GM23248 (cell line): ENCODE results near the gene ZNF555. TPM values are rescaled to one million over a fixed set of nuclear protein-coding genes. Genes with fewer than 3 reads are reported as not detected.
"Not testable (repeated sequence)": the region's sequence is repeated elsewhere in the genome, so short reads cannot be mapped to it uniquely, and the experiment has no call there.

ENCODE experiments used
- DNase-seq: peaks from one replicate; pipeline ENCODE4 v3.0.0-alpha.2; 2015
- H2AFZ ChIP-seq: fragments of 200-600 bp; sonication (generic); 2 replicates; pipeline ENCODE4 v1.6.1; 2016; ENCODE audit warnings: antibody characterized with exemption
- H3F3A ChIP-seq: fragments of 200-600 bp; sonication (generic); 2 replicates; pipeline ENCODE4 v1.6.1; 2016; ENCODE audit warnings: mild to moderate bottlenecking, antibody characterized with exemption, mixed run types; ENCODE audit not compliant: insufficient read depth
- H3K27ac ChIP-seq: fragments of 200-600 bp; sonication (generic); 2 replicates; pipeline ENCODE4 v1.5.1; 2016; ENCODE audit warnings: mild to moderate bottlenecking
- H3K27me3 ChIP-seq: fragments of 200-600 bp; sonication (generic); replicated peaks from 2 replicates; pipeline ENCODE4 v1.6.1; 2016; ENCODE audit warnings: mild to moderate bottlenecking; ENCODE audit not compliant: insufficient read depth
- H3K36me3 ChIP-seq: fragments of 200-600 bp; sonication (generic); 2 replicates; pipeline ENCODE4 v1.6.1; 2016; ENCODE audit warnings: low read depth, mild to moderate bottlenecking
- H3K4me1 ChIP-seq: fragments of 200-600 bp; sonication (generic); 2 replicates; pipeline ENCODE4 v1.6.1; 2016; ENCODE audit warnings: mild to moderate bottlenecking; ENCODE audit not compliant: insufficient read depth
- H3K4me2 ChIP-seq: fragments of 200-600 bp; sonication (generic); one replicate; pipeline ENCODE4 v1.6.1; 2016; ENCODE audit warnings: mild to moderate bottlenecking; ENCODE audit not compliant: unreplicated experiment
- H3K4me3 ChIP-seq: fragments of 200-600 bp; sonication (generic); 2 replicates; pipeline ENCODE4 v1.5.1; 2016; ENCODE audit warnings: mild to moderate bottlenecking
- H3K79me2 ChIP-seq: fragments of 200-600 bp; sonication (generic); 2 replicates; pipeline ENCODE4 v1.6.1; 2016; ENCODE audit warnings: mild to moderate bottlenecking; ENCODE audit not compliant: insufficient read depth
- H3K9ac ChIP-seq: fragments of 200-600 bp; sonication (generic); 2 replicates; pipeline ENCODE4 v1.6.1; 2016; ENCODE audit warnings: mild to moderate bottlenecking
- H3K9me2 ChIP-seq: fragments of 200-600 bp; sonication (generic); 2 replicates; pipeline ENCODE4 v1.6.1; 2016; ENCODE audit warnings: mixed run types, mild to moderate bottlenecking, moderate library complexity; ENCODE audit not compliant: insufficient read depth
- H3K9me3 ChIP-seq: fragments of 200-600 bp; sonication (generic); one replicate; pipeline ENCODE4 v1.6.1; 2017; ENCODE audit warnings: low read depth
- H4K20me1 ChIP-seq: fragments of 200-600 bp; sonication (generic); 2 replicates; pipeline ENCODE4 v1.6.0; 2016; ENCODE audit not compliant: insufficient read depth
- EZH2 ChIP-seq: fragments of 200-600 bp; sonication (generic); IDR thresholded peaks from 2 replicates; pipeline ENCODE4 v1.6.1; 2018; ENCODE audit warnings: antibody characterized with exemption, mild to moderate bottlenecking; ENCODE audit not compliant: insufficient read depth, poor library complexity, severe bottlenecking
- EZH2phosphoT487 ChIP-seq: fragments of 200-600 bp; sonication (generic); IDR thresholded peaks from 2 replicates; pipeline ENCODE4 v1.6.1; 2018; ENCODE audit warnings: antibody characterized with exemption, moderate library complexity, mild to moderate bottlenecking, low read depth; ENCODE audit not compliant: insufficient read depth
- WGBS, 2 experiments: methylation state at CpG; one replicate each; pipeline ENCODE4 v1.1.6; 2015 to 2017; ENCODE audit warnings: low lambda C conversion rate in 2 of 2, low coverage in 1 of 2; ENCODE audit errors: missing lambda C conversion rate in 2 of 2; 5-methylcytosine and 5-hydroxymethylcytosine counted together
- in situ Hi-C: fragments of 300-500 bp; cut with MboI; formaldehyde crosslinking; loops from 2 replicates; pipeline ENCODE4 v1.15.0; 2020
- polyA plus RNA-seq: library from polyadenylated mRNA; unstranded; fragments of >200 nt; fragmentation: Nextera tagmentation; extraction: Ambion mirVana; gene quantifications from 2 replicates; pipeline ENCODE4 v1.2.1, GENCODE V29; 2016
- total RNA-seq: library from RNA; depleted of rRNA; stranded (reverse); fragments of >200 nt; shearing (Covaris generic); gene quantifications from 2 replicates; pipeline ENCODE4 v1.2.3, GENCODE V29; 2014

Gene ZNF555
- total and polyA plus RNA-seq, 2 experiments from 2014 or later = 4.3 to 6.2 TPM

DNA sequence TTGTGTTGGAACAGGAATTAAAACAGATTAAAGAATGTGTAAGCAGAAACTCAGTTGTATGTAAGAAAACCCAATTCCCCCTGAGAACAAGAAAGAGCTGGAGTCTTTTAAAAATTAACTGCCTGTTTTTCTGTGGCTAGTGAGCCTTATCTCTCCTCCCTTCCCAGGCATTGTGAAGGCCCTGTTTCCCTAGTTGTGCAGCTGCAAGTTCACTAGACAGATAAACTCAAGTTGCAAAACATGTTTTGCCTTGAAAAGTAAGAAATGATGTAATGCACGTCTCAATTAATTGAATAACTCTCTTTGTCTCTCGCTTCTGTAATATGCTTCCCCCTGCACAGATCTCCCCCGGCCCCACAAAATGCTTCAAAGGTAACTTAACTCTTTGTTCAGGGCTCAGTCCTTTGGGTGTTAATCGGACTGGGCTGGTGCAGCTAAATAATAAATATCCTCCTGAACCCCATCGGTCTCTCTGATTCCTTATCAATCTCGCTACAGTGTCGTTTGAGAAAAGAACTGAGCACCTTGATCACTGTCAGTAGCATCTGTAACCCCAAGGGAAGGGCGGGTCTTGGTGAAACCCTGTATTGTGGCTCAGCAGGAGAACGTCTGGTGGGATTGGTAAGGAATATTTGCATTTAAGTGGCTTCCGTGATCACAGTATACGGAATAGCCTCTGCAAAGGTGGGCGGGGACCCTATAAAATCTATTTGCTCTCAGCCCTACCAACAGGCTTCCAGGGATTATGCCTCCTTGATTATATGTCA lies 24.2 kb downstream of the ZNF555 start:
- Histone ChIP-seq H3K36me3 (no peaks in the 10 kb centered on the region), H3K4me1 (no peaks in the 10 kb centered on the region), H3K9me2 (no peaks in the 10 kb centered on the region), H3F3A (no peaks in the 10 kb centered on the region), H3K9me3 (no peaks in the 10 kb centered on the region), H2AFZ (no peak overlapping the region), H3K27me3 (no peaks in the 10 kb centered on the region), H3K4me3 (no peak overlapping the region), H3K27ac (no peak overlapping the region), H4K20me1 (no peaks in the 10 kb centered on the region), H3K4me2 (no peak overlapping the region), H3K79me2 (no peaks in the 10 kb centered on the region), H3K9ac (no peak overlapping the region)
- TF ChIP-seq EZH2phosphoT487 = no peak
- no peak for TF ChIP-seq EZH2
- WGBS, 2 experiments = 57% methylated on average over 12 of the region's 12 CpGs
- no peak for DNase-seq
- in situ Hi-C loops = loop anchor here (25.0 kb wide), 1 partner anchor 203 kb away; no protein-coding TSS in a partner anchor

DNA sequence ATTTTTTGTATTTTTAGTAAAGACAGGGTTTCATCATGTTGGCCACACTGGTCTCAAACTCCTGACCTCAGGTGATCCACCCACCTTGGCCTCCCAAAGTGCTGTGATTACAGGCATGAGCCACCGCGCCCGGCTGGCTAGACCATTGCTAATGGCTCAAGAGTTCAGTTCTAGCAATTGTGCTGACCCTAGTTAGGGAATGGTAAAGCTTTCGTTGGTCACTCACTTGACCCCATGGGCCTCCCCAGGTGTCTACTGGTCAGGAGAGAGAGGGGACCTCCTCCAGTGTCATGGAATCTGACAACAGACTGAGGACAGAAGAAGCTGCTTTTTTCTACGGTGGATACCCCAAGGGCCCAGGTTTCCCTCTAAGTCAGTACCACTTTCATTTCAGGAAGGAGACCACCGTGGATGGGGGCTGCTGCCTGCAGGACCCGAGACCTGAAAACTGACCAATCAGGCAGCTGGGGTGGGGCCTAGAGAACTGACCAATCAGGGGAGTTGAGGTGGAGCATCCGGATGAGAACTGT lies 25.3 kb downstream of the ZNF555 start:
- Histone ChIP-seq H3F3A (no peaks in the 10 kb centered on the region), H4K20me1 (no peaks in the 10 kb centered on the region), H3K36me3 (no peaks in the 10 kb centered on the region), H3K9me2 (no peaks in the 10 kb centered on the region), H3K4me1 (no peaks in the 10 kb centered on the region), H3K79me2 (no peaks in the 10 kb centered on the region), H3K4me2 (no peak overlapping the region), H3K27me3 (no peaks in the 10 kb centered on the region), H3K27ac (no peak overlapping the region), H3K9ac (no peak overlapping the region), H3K4me3 (no peak overlapping the region), H2AFZ (no peak overlapping the region), H3K9me3 (no peaks in the 10 kb centered on the region)
- DNase-seq = no peak
- in situ Hi-C loops = loop anchor here (25.0 kb wide), 1 partner anchor 204 kb away; no protein-coding TSS in a partner anchor
- TF ChIP-seq EZH2phosphoT487 (no peak), EZH2 (no peak)
- 56 to 58% methylated on average over 8 of the region's 8 CpGs for WGBS, 2 experiments

DNA sequence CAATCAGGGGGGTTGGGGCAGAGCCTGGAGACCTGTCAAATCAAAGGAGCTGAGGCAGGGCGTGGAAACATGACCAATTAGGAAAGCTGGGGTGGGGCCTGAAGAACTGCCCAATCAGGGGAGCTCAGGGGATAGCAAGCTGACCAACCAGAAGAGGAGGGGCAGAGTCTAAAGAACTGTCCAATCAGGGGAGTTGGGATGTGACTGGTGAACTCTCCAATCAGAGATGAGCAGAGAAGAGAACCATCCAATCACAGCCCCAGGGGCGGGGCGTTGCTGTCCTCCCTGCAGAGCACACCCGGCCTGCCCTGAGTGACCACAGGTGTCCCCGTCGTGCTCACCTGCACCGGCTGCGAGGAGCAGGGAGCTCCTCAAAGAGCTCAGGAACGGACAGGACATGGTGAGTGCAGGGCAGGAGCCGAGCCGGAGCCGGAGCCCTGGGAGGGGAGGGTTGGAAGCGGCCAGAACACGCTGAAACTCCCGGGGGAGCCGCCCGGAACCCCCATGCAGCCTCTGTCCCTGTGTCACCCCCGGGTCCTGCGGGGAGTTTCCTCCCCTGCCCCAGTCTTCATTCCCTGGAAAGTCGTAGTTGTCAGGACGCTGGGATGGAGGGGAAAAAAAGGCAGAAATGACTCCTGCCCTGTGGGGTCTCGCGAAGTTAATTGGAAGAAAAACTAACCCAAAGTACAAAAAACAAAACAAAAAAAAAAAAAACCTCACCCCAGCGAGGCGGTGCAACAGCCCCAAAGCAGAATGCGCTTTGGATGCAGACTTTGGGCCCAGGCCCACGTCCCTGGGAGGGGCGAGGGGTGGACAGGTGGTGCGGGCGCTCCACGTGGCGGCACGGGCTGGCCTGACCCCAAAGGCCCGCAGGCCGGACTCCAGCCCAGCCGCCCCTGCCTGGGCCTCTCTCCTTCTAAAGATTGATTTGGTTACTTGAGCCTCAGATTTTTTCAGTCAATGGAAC lies 26.0 kb downstream of the ZNF555 start, which contains the start of gene ZNF556:
Gene ZNF556 (plus strand): TSS at position 311 of the 967 bp plus-strand sequence. CDS start 87 bp downstream, at position 398.
- peak; percentile 12 for DNase-seq

DNA sequence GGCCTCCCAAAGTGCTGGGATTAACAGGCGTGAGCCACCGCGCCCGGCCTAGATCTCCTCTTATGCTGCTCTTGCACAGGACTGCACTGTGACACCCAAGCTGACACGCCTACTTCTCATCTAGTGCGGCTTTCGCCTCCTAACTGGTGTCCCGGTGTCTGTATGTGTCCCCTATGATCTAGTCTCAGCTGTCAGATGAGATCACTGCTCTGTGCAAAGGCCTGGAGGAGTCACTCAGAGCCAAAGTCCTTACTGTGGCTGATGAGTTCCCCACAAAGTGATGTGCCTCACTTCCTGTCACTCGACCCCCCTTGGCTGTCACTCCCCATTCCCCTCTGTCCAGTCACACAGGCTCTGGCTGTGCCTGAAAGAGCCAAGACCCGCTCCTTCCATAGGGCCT lies 28.3 kb downstream of the ZNF555 start:
- no peak overlapping the region for H3K4me2 ChIP-seq
- H4K20me1 ChIP-seq = no peaks in the 10 kb centered on the region
- WGBS, 2 experiments = 70 to 76% methylated on average over 10 of the region's 10 CpGs
- H3K4me1 ChIP-seq = no peaks in the 10 kb centered on the region
- H3K79me2 ChIP-seq = no peaks in the 10 kb centered on the region
- in situ Hi-C loops = loop anchor here (25.0 kb wide), 1 partner anchor 207 kb away; no protein-coding TSS in a partner anchor
- H3K4me3 ChIP-seq = no peak overlapping the region
- no peak overlapping the region for H2AFZ ChIP-seq
- H3K9ac ChIP-seq = no peak overlapping the region
- H3F3A ChIP-seq = no peaks in the 10 kb centered on the region
- no peaks in the 10 kb centered on the region for H3K27me3 ChIP-seq
- no peak overlapping the region for H3K27ac ChIP-seq
- no peaks in the 10 kb centered on the region for H3K9me2 ChIP-seq
- no peaks in the 10 kb centered on the region for H3K9me3 ChIP-seq
- no peak for DNase-seq
- no peaks in the 10 kb centered on the region for H3K36me3 ChIP-seq
- TF ChIP-seq EZH2phosphoT487 = no peak
- no peak for TF ChIP-seq EZH2

More for the DNA sequence above, 26.0 kb downstream of the ZNF555 start, which contains the start of gene ZNF556:
- Histone ChIP-seq H3K9me2 (no peaks in the 10 kb centered on the region), H3K79me2 (no peaks in the 10 kb centered on the region), H3F3A (no peaks in the 10 kb centered on the region), H3K4me1 (no peaks in the 10 kb centered on the region), H4K20me1 (no peaks in the 10 kb centered on the region), H3K36me3 (no peaks in the 10 kb centered on the region), H2AFZ (no peak within 1 kb of the TSS), H3K9ac (no peak within 1 kb of the TSS), H3K9me3 (no peaks in the 10 kb centered on the region), H3K4me2 (no peak within 1 kb of the TSS), H3K4me3 (no peak within 1 kb of the TSS), H3K27ac (no peak within 1 kb of the TSS), H3K27me3 (no peaks in the 10 kb centered on the region)
- in situ Hi-C loops = loop anchor here (25.0 kb wide), 1 partner anchor 205 kb away; no protein-coding TSS in a partner anchor
- TF ChIP-seq EZH2 (no peak), EZH2phosphoT487 (no peak)
- WGBS, 2 experiments = 61 to 69% methylated on average over 32 to 36 of the region's 36 CpGs

DNA sequence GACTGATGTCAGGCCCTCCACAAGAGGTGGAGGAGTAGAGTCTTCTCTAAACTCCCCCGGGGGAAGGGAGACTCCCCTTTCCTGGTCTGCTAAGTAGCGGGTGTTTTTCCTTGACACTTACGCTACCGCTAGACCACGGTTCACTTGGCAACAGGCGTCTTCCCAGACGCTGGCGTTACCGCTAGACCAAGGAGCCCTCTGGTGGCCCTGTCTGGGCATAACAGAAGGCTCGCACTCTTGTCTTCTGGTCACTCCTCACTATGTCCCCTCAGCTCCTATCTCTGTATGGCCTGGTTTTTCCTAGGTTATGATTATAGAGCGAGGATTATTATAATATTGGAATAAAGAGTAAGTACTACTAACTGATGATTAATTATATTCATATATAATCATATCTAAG lies 30.9 kb downstream of the ZNF555 start:
- WGBS, 2 experiments = 10 to 13% methylated on average over 11 of the region's 11 CpGs
- DNase-seq = peak; percentile 31
- in situ Hi-C loops = loop anchor here (25.0 kb wide), 1 partner anchor 210 kb away; no protein-coding TSS in a partner anchor

More for the DNA sequence above, 30.9 kb downstream of the ZNF555 start:
- H2AFZ ChIP-seq, H3F3A ChIP-seq, H3K9me3 ChIP-seq, H3K9ac ChIP-seq, H3K27me3 ChIP-seq, H4K20me1 ChIP-seq, H3K27ac ChIP-seq, H3K4me2 ChIP-seq, H3K9me2 ChIP-seq, H3K4me1 ChIP-seq, H3K79me2 ChIP-seq, H3K4me3 ChIP-seq, H3K36me3 ChIP-seq: not testable (repeated sequence)
